DOHH2 (cell line): ENCODE measurements around the gene GPC4.

ENCODE experiments used
- H3F3A ChIP-seq: fragments of 200-600 bp; sonication (generic), shearing (Covaris generic); 2 replicates; pipeline ENCODE4 v1.6.0; 2016; ENCODE audit warnings: antibody characterized with exemption, mild to moderate bottlenecking; ENCODE audit not compliant: control insufficient read depth, insufficient read depth
- H3K27ac ChIP-seq: fragments of 200-600 bp; sonication (generic); 2 replicates; pipeline ENCODE4 v1.5.1; 2014; ENCODE audit warnings: low read depth, mild to moderate bottlenecking, low read length, moderate library complexity
- H3K27me3 ChIP-seq: fragments of 200-600 bp; sonication (generic); 2 replicates; pipeline ENCODE4 v1.6.1; 2014; ENCODE audit warnings: mild to moderate bottlenecking, low read length, mixed read lengths; ENCODE audit not compliant: control insufficient read depth
- H3K36me3 ChIP-seq: fragments of 200-600 bp; sonication (generic); 2 replicates; pipeline ENCODE4 v1.6.1; 2014; ENCODE audit warnings: mild to moderate bottlenecking, low read length, moderate library complexity, mixed read lengths; ENCODE audit not compliant: control insufficient read depth
- H3K4me1 ChIP-seq: fragments of 200-600 bp; sonication (generic); 2 replicates; pipeline ENCODE4 v1.6.1; 2014; ENCODE audit warnings: mild to moderate bottlenecking, low read length, mixed read lengths; ENCODE audit not compliant: control insufficient read depth
- H3K4me2 ChIP-seq: fragments of 200-600 bp; sonication (generic); 2 replicates; pipeline ENCODE4 v1.6.0; 2014; ENCODE audit warnings: mild to moderate bottlenecking, low read length, moderate library complexity
- H3K4me3 ChIP-seq: fragments of 200-600 bp; sonication (generic); 2 replicates; pipeline ENCODE4 v1.5.1; 2014; ENCODE audit warnings: mild to moderate bottlenecking, low read length, mixed read lengths
- H3K79me2 ChIP-seq: fragments of 200-600 bp; sonication (generic); 2 replicates; pipeline ENCODE4 v1.6.1; 2014; ENCODE audit warnings: mild to moderate bottlenecking, low read length, mixed read lengths; ENCODE audit not compliant: control insufficient read depth
- H3K9me2 ChIP-seq: fragments of 200-600 bp; sonication (generic); replicated peaks from 2 replicates; pipeline ENCODE4 v1.6.1; 2014; ENCODE audit warnings: mild to moderate bottlenecking, low read length, mixed read lengths; ENCODE audit not compliant: control insufficient read depth
- H3K9me3 ChIP-seq: fragments of 200-600 bp; sonication (generic); 2 replicates; pipeline ENCODE4 v1.6.1; 2014; ENCODE audit warnings: antibody characterized with exemption, low read length, mixed read lengths; ENCODE audit not compliant: control insufficient read depth, insufficient read depth
- H4K20me1 ChIP-seq: fragments of 200-600 bp; sonication (generic); 2 replicates; pipeline ENCODE4 v1.6.0; 2014; ENCODE audit warnings: low read depth, mild to moderate bottlenecking, antibody characterized with exemption, low read length, moderate library complexity; ENCODE audit not compliant: control insufficient read depth, insufficient read depth
- EZH2phosphoT487 ChIP-seq: fragments of 200-600 bp; sonication (generic); IDR thresholded peaks from 2 replicates; pipeline ENCODE4 v1.6.1; 2017; ENCODE audit warnings: borderline replicate concordance, mild to moderate bottlenecking, antibody characterized with exemption, low read length, moderate library complexity, mixed read lengths
- TF ChIP-seq, protein P1 (sequence below): fragments of 200-600 bp; sonication (generic); IDR thresholded peaks from one replicate; pipeline ENCODE4 v1.5.1; 2014; ENCODE audit warnings: antibody characterized with exemption, mild to moderate bottlenecking, low read depth, low read length; ENCODE audit not compliant: poor library complexity, severe bottlenecking

Gene GPC4

DNA sequence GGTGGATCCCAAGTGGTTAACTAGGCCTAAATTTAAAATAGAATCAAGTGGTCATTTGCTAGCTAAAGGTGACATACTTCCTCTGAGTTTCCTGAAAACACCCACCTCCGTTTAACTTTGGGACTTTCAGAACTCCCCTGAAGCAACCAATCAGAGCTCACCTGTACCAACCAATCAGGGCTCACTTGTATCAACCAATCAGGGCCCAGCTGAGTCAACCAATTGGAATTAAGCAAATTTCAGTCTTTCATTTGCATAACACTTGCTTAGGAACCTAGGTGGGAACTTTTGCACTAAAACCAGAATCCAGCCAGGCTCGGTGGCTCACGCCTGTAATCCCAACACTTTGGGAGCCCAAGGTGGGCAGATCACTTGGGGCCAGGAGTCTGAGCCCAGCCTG, 15.9 kb downstream of the GPC4 start:
- Histone ChIP-seq H3K4me1 (no peaks in the 10 kb centered on the region), H3K9me3 (no peaks in the 10 kb centered on the region), H3K27ac (no peak overlapping the region), H3K9me2 (no peaks in the 10 kb centered on the region), H3K79me2 (no peaks in the 10 kb centered on the region), H3K27me3 (no peaks in the 10 kb centered on the region), H3K4me2 (no peak overlapping the region), H3K4me3 (no peak overlapping the region), H3K36me3 (no peaks in the 10 kb centered on the region), H3F3A (no peaks in the 10 kb centered on the region), H4K20me1 (no peaks in the 10 kb centered on the region)
- TF ChIP-seq EZH2phosphoT487, result no peak
- TF ChIP-seq, protein P1, sequence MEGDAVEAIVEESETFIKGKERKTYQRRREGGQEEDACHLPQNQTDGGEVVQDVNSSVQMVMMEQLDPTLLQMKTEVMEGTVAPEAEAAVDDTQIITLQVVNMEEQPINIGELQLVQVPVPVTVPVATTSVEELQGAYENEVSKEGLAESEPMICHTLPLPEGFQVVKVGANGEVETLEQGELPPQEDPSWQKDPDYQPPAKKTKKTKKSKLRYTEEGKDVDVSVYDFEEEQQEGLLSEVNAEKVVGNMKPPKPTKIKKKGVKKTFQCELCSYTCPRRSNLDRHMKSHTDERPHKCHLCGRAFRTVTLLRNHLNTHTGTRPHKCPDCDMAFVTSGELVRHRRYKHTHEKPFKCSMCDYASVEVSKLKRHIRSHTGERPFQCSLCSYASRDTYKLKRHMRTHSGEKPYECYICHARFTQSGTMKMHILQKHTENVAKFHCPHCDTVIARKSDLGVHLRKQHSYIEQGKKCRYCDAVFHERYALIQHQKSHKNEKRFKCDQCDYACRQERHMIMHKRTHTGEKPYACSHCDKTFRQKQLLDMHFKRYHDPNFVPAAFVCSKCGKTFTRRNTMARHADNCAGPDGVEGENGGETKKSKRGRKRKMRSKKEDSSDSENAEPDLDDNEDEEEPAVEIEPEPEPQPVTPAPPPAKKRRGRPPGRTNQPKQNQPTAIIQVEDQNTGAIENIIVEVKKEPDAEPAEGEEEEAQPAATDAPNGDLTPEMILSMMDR, result no peak

DNA sequence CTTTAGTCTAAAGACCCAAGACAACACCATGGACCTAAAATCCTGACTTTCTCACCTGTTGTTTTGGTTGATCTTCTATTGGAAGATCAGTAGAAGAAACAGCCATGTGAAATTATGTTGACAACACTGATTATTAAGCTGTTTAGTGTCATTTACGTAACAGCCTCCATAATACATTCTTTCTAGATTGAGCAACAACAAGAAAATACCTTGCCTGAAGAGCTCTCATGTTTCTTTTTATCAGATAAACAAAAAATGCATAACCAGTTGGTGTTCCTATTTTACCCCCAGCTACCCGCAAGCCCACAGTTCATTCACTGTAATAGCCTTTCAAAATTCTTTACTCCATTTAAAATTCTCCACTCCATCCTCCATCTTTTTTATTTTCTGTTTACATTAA, 20.5 kb downstream of the GPC4 start:
- Histone ChIP-seq H3K36me3 (no peaks in the 10 kb centered on the region), H3K79me2 (no peaks in the 10 kb centered on the region), H3K4me1 (peaks cover 3% of the 10 kb centered on the region; the same call in 1 of the 2 replicates), H3K9me2 (no peaks in the 10 kb centered on the region), H3K4me3 (no peak overlapping the region), H3K27me3 (no peaks in the 10 kb centered on the region), H3K27ac (no peak overlapping the region), H3F3A (no peaks in the 10 kb centered on the region), H4K20me1 (no peaks in the 10 kb centered on the region), H3K4me2 (no peak overlapping the region), H3K9me3 (no peaks in the 10 kb centered on the region)
- TF ChIP-seq EZH2phosphoT487, result no peak
- TF ChIP-seq, protein P1, result no peak

DNA sequence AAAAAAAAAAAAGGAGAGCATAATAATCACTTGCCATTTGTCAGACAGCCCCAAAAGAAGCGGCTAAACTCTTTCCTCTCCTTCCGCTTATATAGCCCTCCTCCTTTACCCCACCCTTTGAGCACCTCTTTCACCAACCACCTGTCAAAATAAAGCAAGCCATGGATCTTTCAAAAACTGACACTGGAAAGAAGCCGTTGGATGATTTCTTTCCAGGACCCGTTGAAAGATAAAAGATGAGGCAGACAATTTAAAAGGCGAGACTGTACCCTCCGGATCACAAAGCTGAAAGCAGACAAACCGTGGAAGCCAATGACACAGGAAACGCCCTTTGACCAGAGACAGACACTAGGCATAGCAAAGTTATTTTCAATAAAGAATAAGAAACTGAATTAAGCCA, 22.6 kb downstream of the GPC4 start:
- no peaks in the 10 kb centered on the region for H3K79me2 ChIP-seq
- H3K27ac ChIP-seq, result no peak overlapping the region
- H3F3A ChIP-seq, result no peaks in the 10 kb centered on the region
- no peaks in the 10 kb centered on the region for H4K20me1 ChIP-seq
- H3K36me3 ChIP-seq, result no peaks in the 10 kb centered on the region
- H3K27me3 ChIP-seq, result no peaks in the 10 kb centered on the region
- H3K9me3 ChIP-seq, result no peaks in the 10 kb centered on the region
- H3K4me2 ChIP-seq, result no peak overlapping the region
- H3K9me2 ChIP-seq, result no peaks in the 10 kb centered on the region
- no peak overlapping the region for H3K4me3 ChIP-seq
- no peak for TF ChIP-seq EZH2phosphoT487
- TF ChIP-seq, protein P1, result no peak
- H3K4me1 ChIP-seq, result peaks cover 3% of the 10 kb centered on the region; the same call in 1 of the 2 replicates
